Panc1 (cell line): Measurements from ENCODE around the gene TRAPPC8. TPM values are rescaled to one million over a fixed set of nuclear protein-coding genes. Genes with fewer than 3 reads are reported as not detected.

ENCODE experiments used
- ATAC-seq: fragments of 200-7000 bp; cut with Tn5 transposase; 2 replicates; pipeline ENCODE4 v1.9.1; 2020; ENCODE audit warnings: mild to moderate bottlenecking, moderate library complexity
- BruUV-seq: library from RNA; stranded (reverse); fragments of 400-500 nt; replicated peaks from 2 replicates; lab custom pipeline; 2021; lab: Mats Ljungman, UMichigan
- CTCF ChIA-PET: fragments of 300-600 bp; sonication (Branson Sonifier 250); formaldehyde crosslinking; loops from one replicate; lab custom pipeline; 2022; ENCODE audit warnings: antibody characterized with exemption; lab: Charles Lee
- POLR2A ChIA-PET: fragments of 300-600 bp; sonication (Branson Sonifier 250); formaldehyde crosslinking; loops from one replicate; lab custom pipeline; 2022; ENCODE audit warnings: antibody characterized with exemption; lab: Charles Lee
- DNase-seq: peaks from one replicate; pipeline ENCODE4 v3.0.0-alpha.2; 2010; ENCODE audit warnings: low read depth, low spot score
- H3K27ac ChIP-seq: 2 replicates; pipeline ENCODE4 v1.5.1; 2011; ENCODE audit warnings: mild to moderate bottlenecking, low read length, inconsistent platforms
- H3K27me3 ChIP-seq: fragments of 200-500 bp; sonication (Bioruptor generic); 2 replicates; pipeline ENCODE4 v1.6.0; 2014; ENCODE audit warnings: low read length, inconsistent platforms; ENCODE audit not compliant: control insufficient read depth, insufficient read depth
- H3K36me3 ChIP-seq: fragments of 200-500 bp; sonication (Bioruptor generic); 2 replicates; pipeline ENCODE4 v1.5.1; 2014; ENCODE audit warnings: inconsistent platforms, mild to moderate bottlenecking, low read length, moderate library complexity; ENCODE audit not compliant: control insufficient read depth, insufficient read depth
- H3K4me1 ChIP-seq: 2 replicates; pipeline ENCODE4 v1.5.1; 2011; ENCODE audit warnings: inconsistent platforms, mild to moderate bottlenecking, low read length, moderate library complexity; ENCODE audit not compliant: control insufficient read depth, insufficient read depth
- H3K4me3 ChIP-seq, 2 experiments: 2 replicates each; pipeline ENCODE4 v1.5.1; 2011 to 2012; ENCODE audit warnings: low read depth in 2 of 2, low read length in 2 of 2, mild to moderate bottlenecking in 2 of 2, inconsistent platforms in 1 of 2, moderate library complexity in 1 of 2
- H3K9me3 ChIP-seq: fragments of 200-500 bp; sonication (Bioruptor generic); 2 replicates; pipeline ENCODE4 v1.5.1; 2014; ENCODE audit warnings: low read depth, mild to moderate bottlenecking, inconsistent platforms, low read length, moderate library complexity; ENCODE audit not compliant: control insufficient read depth, insufficient read depth
- POLR2AphosphoS5 ChIP-seq: IDR thresholded peaks from 2 replicates; pipeline ENCODE4 v1.6.1; 2012; ENCODE audit warnings: mild to moderate bottlenecking, low read depth, low read length, moderate library complexity
- SIN3A ChIP-seq: IDR thresholded peaks from 2 replicates; pipeline ENCODE4 v1.6.1; 2012; ENCODE audit warnings: low read depth, mild to moderate bottlenecking, low read length, moderate library complexity, borderline replicate concordance; ENCODE audit not compliant: insufficient read depth
- TCF7L2 ChIP-seq: IDR thresholded peaks from 2 replicates; pipeline ENCODE4 v1.6.1; 2011; ENCODE audit warnings: mild to moderate bottlenecking, low read depth, low read length, inconsistent platforms
- in situ Hi-C: cut with HindIII; loops from 2 replicates; pipeline ENCODE4 v1.10.0; 2016; ENCODE audit warnings: low sequenced_read_pairs, low pct_unique_long_range_greater_than_20kb
- intact Hi-C: fragments of 100-400 bp; cut with micrococcal nuclease; formaldehyde crosslinking; loops from one replicate; pipeline ENCODE4 v1.10.0; 2022; ENCODE audit not compliant: unreplicated experiment
- total RNA-seq: library from RNA; stranded (reverse); gene quantifications from one replicate; pipeline ENCODE4 v1.2.1, GENCODE V29; 2021; ENCODE audit not compliant: unreplicated experiment
- TF ChIP-seq, protein P1 (sequence below): fragments of 450-650 bp; IDR thresholded peaks from 2 replicates; pipeline ENCODE4 v1.5.1; 2017; ENCODE audit warnings: mild to moderate bottlenecking
- TF ChIP-seq, protein P2 (sequence below), 2 experiments: IDR thresholded peaks; 2 replicates each; pipeline ENCODE4 v1.6.1; 2011 to 2012; ENCODE audit warnings: low read depth in 2 of 2, control low read depth in 1 of 2, low read length in 1 of 2, mild to moderate bottlenecking in 1 of 2, moderate library complexity in 1 of 2; ENCODE audit not compliant: insufficient read depth in 1 of 2

Gene TRAPPC8
- total RNA-seq, 1 experiment from 2014 or later = 35.3 TPM

DNA sequence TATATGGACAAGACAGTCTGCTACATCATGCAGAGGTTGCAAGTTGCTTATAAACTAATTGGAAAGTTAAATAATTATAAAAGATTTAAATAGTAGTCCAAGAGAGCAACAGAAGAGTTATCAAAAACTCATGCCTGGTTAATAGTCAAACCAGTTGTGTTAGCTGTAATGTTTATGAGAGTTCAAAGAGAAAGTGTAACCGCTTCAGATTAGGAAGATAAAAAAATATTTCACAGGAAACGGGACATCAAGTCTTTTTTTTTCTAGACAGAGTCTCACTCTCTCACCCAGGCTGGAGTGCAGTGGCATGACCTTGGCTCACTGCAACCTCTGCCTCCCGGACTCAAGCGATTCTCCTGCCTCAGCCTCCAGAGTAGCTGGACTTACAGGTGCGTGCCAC lies 41.0 kb upstream of the TRAPPC8 start:
- intact Hi-C loops (no loop called here), in situ Hi-C loops (no loop called here)
- H3K9me3 ChIP-seq = no peaks in the 10 kb centered on the region
- no peaks in the 10 kb centered on the region for H3K27me3 ChIP-seq
- ChIA-PET CTCF (no interaction called here), POLR2A (no interaction called here)
- DNase-seq (no peak), ATAC-seq (no peak)
- no peaks in the 10 kb centered on the region for H3K4me1 ChIP-seq
- H3K27ac ChIP-seq = no peak overlapping the region
- no peaks in the 10 kb centered on the region for H3K36me3 ChIP-seq
- TF ChIP-seq, protein P1, sequence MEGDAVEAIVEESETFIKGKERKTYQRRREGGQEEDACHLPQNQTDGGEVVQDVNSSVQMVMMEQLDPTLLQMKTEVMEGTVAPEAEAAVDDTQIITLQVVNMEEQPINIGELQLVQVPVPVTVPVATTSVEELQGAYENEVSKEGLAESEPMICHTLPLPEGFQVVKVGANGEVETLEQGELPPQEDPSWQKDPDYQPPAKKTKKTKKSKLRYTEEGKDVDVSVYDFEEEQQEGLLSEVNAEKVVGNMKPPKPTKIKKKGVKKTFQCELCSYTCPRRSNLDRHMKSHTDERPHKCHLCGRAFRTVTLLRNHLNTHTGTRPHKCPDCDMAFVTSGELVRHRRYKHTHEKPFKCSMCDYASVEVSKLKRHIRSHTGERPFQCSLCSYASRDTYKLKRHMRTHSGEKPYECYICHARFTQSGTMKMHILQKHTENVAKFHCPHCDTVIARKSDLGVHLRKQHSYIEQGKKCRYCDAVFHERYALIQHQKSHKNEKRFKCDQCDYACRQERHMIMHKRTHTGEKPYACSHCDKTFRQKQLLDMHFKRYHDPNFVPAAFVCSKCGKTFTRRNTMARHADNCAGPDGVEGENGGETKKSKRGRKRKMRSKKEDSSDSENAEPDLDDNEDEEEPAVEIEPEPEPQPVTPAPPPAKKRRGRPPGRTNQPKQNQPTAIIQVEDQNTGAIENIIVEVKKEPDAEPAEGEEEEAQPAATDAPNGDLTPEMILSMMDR = no peak
- TF ChIP-seq, protein P2, sequence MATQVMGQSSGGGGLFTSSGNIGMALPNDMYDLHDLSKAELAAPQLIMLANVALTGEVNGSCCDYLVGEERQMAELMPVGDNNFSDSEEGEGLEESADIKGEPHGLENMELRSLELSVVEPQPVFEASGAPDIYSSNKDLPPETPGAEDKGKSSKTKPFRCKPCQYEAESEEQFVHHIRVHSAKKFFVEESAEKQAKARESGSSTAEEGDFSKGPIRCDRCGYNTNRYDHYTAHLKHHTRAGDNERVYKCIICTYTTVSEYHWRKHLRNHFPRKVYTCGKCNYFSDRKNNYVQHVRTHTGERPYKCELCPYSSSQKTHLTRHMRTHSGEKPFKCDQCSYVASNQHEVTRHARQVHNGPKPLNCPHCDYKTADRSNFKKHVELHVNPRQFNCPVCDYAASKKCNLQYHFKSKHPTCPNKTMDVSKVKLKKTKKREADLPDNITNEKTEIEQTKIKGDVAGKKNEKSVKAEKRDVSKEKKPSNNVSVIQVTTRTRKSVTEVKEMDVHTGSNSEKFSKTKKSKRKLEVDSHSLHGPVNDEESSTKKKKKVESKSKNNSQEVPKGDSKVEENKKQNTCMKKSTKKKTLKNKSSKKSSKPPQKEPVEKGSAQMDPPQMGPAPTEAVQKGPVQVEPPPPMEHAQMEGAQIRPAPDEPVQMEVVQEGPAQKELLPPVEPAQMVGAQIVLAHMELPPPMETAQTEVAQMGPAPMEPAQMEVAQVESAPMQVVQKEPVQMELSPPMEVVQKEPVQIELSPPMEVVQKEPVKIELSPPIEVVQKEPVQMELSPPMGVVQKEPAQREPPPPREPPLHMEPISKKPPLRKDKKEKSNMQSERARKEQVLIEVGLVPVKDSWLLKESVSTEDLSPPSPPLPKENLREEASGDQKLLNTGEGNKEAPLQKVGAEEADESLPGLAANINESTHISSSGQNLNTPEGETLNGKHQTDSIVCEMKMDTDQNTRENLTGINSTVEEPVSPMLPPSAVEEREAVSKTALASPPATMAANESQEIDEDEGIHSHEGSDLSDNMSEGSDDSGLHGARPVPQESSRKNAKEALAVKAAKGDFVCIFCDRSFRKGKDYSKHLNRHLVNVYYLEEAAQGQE (IDR thresholded peaks at IDR 0.05; ENCODE audit: insufficient read depth in 1 of 2, low read depth in 2 of 2, low read length in 1 of 2) = no peak
- no peak for TF ChIP-seq TCF7L2
- no peak for TF ChIP-seq SIN3A
- TF ChIP-seq POLR2AphosphoS5 = no peak
- no TSS peak for BruUV-seq
- no peak overlapping the region for H3K4me3 ChIP-seq

DNA sequence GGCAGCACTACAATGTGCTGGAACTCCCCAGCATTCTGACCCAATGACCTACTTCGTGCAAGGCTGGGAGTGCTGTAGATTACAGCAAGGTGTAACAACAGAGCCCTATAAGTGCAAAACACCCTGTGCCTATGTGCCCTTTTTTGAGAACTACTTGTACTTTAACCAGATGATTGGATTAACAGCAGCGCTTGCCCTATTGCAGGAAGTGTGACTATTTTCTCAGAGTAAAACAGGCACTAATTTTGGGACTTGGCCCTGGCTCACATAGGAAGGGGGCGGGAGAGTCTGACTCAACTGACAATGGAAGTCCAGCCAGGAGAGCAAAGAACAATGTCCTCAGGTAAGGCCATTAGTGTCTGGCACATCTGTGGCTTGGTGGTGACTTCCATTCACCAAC lies 40.1 kb upstream of the TRAPPC8 start:
- Histone ChIP-seq H3K27ac (no peak overlapping the region), H3K4me1 (no peaks in the 10 kb centered on the region), H3K9me3 (no peaks in the 10 kb centered on the region; the same call in 1 of the 2 replicates), H3K27me3 (no peaks in the 10 kb centered on the region), H3K4me3 (no peak overlapping the region), H3K36me3 (no peaks in the 10 kb centered on the region)
- DNase-seq (no peak), ATAC-seq (no peak)
- BruUV-seq = no TSS peak
- in situ Hi-C loops = no loop called here
- CTCF ChIA-PET = no interaction called here
- intact Hi-C loops = no loop called here
- POLR2A ChIA-PET = no interaction called here
- TF ChIP-seq, protein P1 = no peak
- TF ChIP-seq SIN3A (no peak), POLR2AphosphoS5 (no peak), TCF7L2 (no peak)
- TF ChIP-seq, protein P2 (IDR thresholded peaks at IDR 0.05; ENCODE audit: insufficient read depth in 1 of 2, low read depth in 2 of 2, low read length in 1 of 2) = no peak
